H1 (cell line): ENCODE measurements around the gene PMM2. TPM values are rescaled to one million over a fixed set of nuclear protein-coding genes. Genes with fewer than 3 reads are reported as not detected.

ENCODE experiments used
- CTCF ChIA-PET: fragments of 300-600 bp; sonication (Branson Sonifier 250); formaldehyde crosslinking; loops from one replicate; lab custom pipeline; 2021; ENCODE audit not compliant: partially characterized antibody; lab: Charles Lee
- POLR2A ChIA-PET: fragments of 300-600 bp; sonication (Branson Sonifier 250); formaldehyde crosslinking; loops from one replicate; lab custom pipeline; 2021; ENCODE audit warnings: inconsistent platforms; ENCODE audit not compliant: partially characterized antibody; lab: Charles Lee
- DNase-seq, 2 experiments: peaks; one replicate each; pipeline versions ENCODE4 v3.0.0 to v3.0.0-alpha.2; 2010 to 2022; ENCODE audit warnings: low spot score in 2 of 2, low read depth in 1 of 2, mixed read lengths in 1 of 2
- FAIRE-seq: peaks from 2 replicates; lab custom pipeline; 2011; peaks lifted over from hg19 to GRCh38; lab: Jason Lieb, UNC
- H2AFZ ChIP-seq: 2 replicates; pipeline ENCODE4 v1.8.1; 2012; ENCODE audit warnings: low read length, inconsistent platforms
- H2AK5ac ChIP-seq: 2 replicates; pipeline ENCODE4 v1.6.1; 2013; ENCODE audit warnings: low read depth, low read length
- H2BK120ac ChIP-seq: replicated peaks from 2 replicates; pipeline ENCODE3; 2013; ENCODE audit warnings: low read depth, low read length, inconsistent platforms
- H2BK12ac ChIP-seq: 2 replicates; pipeline ENCODE4 v1.6.1; 2013; ENCODE audit warnings: low read depth, low read length
- H2BK15ac ChIP-seq: 2 replicates; pipeline ENCODE4 v1.6.1; 2013; ENCODE audit warnings: low read length
- H2BK20ac ChIP-seq: 2 replicates; pipeline ENCODE4 v1.6.1; 2013; ENCODE audit warnings: low read length
- H2BK5ac ChIP-seq: 2 replicates; pipeline ENCODE4 v1.6.1; 2013; ENCODE audit warnings: low read depth, low read length
- H3K14ac ChIP-seq: 2 replicates; pipeline ENCODE4 v1.6.1; 2013; ENCODE audit warnings: inconsistent platforms; ENCODE audit not compliant: insufficient read length
- H3K18ac ChIP-seq: 2 replicates; pipeline ENCODE4 v1.6.1; 2013; ENCODE audit warnings: low read length; ENCODE audit errors: extremely low read depth
- H3K23ac ChIP-seq: 2 replicates; pipeline ENCODE4 v1.6.1; 2013; ENCODE audit warnings: inconsistent platforms; ENCODE audit not compliant: insufficient read length
- H3K23me2 ChIP-seq: 2 replicates; pipeline ENCODE4 v1.6.1; 2013; ENCODE audit warnings: low read depth, low read length
- H3K27ac ChIP-seq: 2 replicates; pipeline ENCODE4 v1.6.1; 2011; ENCODE audit warnings: low read depth, low read length, inconsistent platforms
- H3K27me3 ChIP-seq, 4 experiments: replicated peaks in 1 of 4; 1 replicate in 1 of 4; 2 replicates in 3 of 4; pipeline versions ENCODE4 v1.6.1 to v1.8.1; 2011 to 2013; ENCODE audit warnings: low read length in 3 of 4, mild to moderate bottlenecking in 3 of 4, inconsistent platforms in 2 of 4, mixed read lengths in 2 of 4, moderate library complexity in 1 of 4; ENCODE audit not compliant: control insufficient read depth in 3 of 4, insufficient read depth in 3 of 4; ENCODE audit errors: extremely low read depth in 1 of 4
- H3K36me3 ChIP-seq, 4 experiments: 2 replicates each; pipeline versions ENCODE4 v1.6.1 to v1.8.1; 2011 to 2013; ENCODE audit warnings: mild to moderate bottlenecking in 4 of 4, low read length in 3 of 4, moderate library complexity in 2 of 4, control low read depth in 1 of 4, inconsistent platforms in 1 of 4; ENCODE audit not compliant: insufficient read depth in 4 of 4, control insufficient read depth in 2 of 4
- H3K4ac ChIP-seq: replicated peaks from 2 replicates; pipeline ENCODE3; 2013; ENCODE audit warnings: low read length, low read depth, mixed read lengths, inconsistent platforms; ENCODE audit not compliant: insufficient read length
- H3K4me1 ChIP-seq, 4 experiments: replicated peaks in 1 of 4; 1 replicate in 1 of 4; 2 replicates in 3 of 4; pipeline versions ENCODE4 v1.6.1 to v1.8.1; 2011 to 2013; ENCODE audit warnings: low read length in 3 of 4, inconsistent platforms in 2 of 4, mixed read lengths in 1 of 4; ENCODE audit not compliant: insufficient read depth in 4 of 4, control insufficient read depth in 3 of 4
- H3K4me2 ChIP-seq, 2 experiments: 2 replicates each; pipeline versions ENCODE4 v1.6.1 to v1.8.1; 2011 to 2013; ENCODE audit warnings: low read depth in 2 of 2, low read length in 2 of 2, control low read depth in 1 of 2, inconsistent platforms in 1 of 2, mild to moderate bottlenecking in 1 of 2; ENCODE audit not compliant: insufficient read depth in 1 of 2
- H3K4me3 ChIP-seq, 4 experiments: fragments of 200-600, 300-600 bp in 1 of 4; sonication (generic), shearing (Covaris generic), sonication (Bioruptor Twin) in 1 of 4; 2 replicates each; pipeline versions ENCODE4 v1.5.1 to v1.8.1; 2011 to 2016; ENCODE audit warnings: low read length in 4 of 4, low read depth in 3 of 4, control low read depth in 2 of 4, inconsistent platforms in 2 of 4, mild to moderate bottlenecking in 2 of 4, mixed read lengths in 1 of 4, moderate library complexity in 1 of 4; ENCODE audit not compliant: insufficient read depth in 2 of 4; ENCODE audit errors: extremely low read depth in 1 of 4
- H3K56ac ChIP-seq: replicated peaks from 2 replicates; pipeline ENCODE3; 2013; ENCODE audit warnings: low read depth, mild to moderate bottlenecking, mixed read lengths, low read length, inconsistent platforms; ENCODE audit not compliant: insufficient read length
- H3K79me1 ChIP-seq: 2 replicates; pipeline ENCODE4 v1.6.1; 2013; ENCODE audit warnings: low read depth, low read length, control low read depth
- H3K79me2 ChIP-seq, 2 experiments: 2 replicates each; pipeline versions ENCODE4 v1.6.1 to v1.8.1; 2012 to 2013; ENCODE audit warnings: low read length in 2 of 2, mild to moderate bottlenecking in 2 of 2, inconsistent platforms in 1 of 2; ENCODE audit not compliant: insufficient read depth in 2 of 2, control insufficient read depth in 1 of 2
- H3K9ac ChIP-seq, 4 experiments: replicated peaks in 1 of 4; 1 replicate in 1 of 4; 2 replicates in 3 of 4; pipeline versions ENCODE4 v1.6.1 to v1.8.1; 2011 to 2013; ENCODE audit warnings: low read depth in 3 of 4, low read length in 3 of 4, control low read depth in 2 of 4, mild to moderate bottlenecking in 2 of 4, moderate library complexity in 2 of 4, inconsistent platforms in 1 of 4; ENCODE audit errors: extremely low read depth in 1 of 4
- H3K9me3 ChIP-seq, 2 experiments: 2 replicates each; pipeline versions ENCODE4 v1.6.1 to v1.8.1; 2012 to 2013; ENCODE audit warnings: mild to moderate bottlenecking in 2 of 2, moderate library complexity in 2 of 2, control low read depth in 1 of 2, inconsistent platforms in 1 of 2, low read depth in 1 of 2, low read length in 1 of 2, mixed read lengths in 1 of 2; ENCODE audit not compliant: insufficient read depth in 2 of 2
- H4K20me1 ChIP-seq, 2 experiments: replicated peaks in 1 of 2; 2 replicates each; pipeline versions ENCODE3 to v1.8.1; 2011 to 2013; ENCODE audit warnings: inconsistent platforms in 2 of 2, low read length in 2 of 2, mild to moderate bottlenecking in 1 of 2; ENCODE audit not compliant: insufficient read depth in 2 of 2, control insufficient read depth in 1 of 2
- H4K5ac ChIP-seq: 2 replicates; pipeline ENCODE4 v1.6.1; 2013; ENCODE audit warnings: low read length, low read depth, mixed read lengths, inconsistent platforms; ENCODE audit not compliant: insufficient read length
- H4K8ac ChIP-seq: 2 replicates; pipeline ENCODE4 v1.8.0; 2013; ENCODE audit warnings: mild to moderate bottlenecking, moderate library complexity, low read length, inconsistent platforms; ENCODE audit not compliant: insufficient read depth; ENCODE audit errors: extremely low read depth
- H4K91ac ChIP-seq: replicated peaks from 2 replicates; pipeline ENCODE3; 2013; ENCODE audit warnings: low read length, mixed read lengths, inconsistent platforms; ENCODE audit not compliant: insufficient read length
- BACH1 ChIP-seq: IDR thresholded peaks from 2 replicates; pipeline ENCODE4 v1.6.1; 2012; ENCODE audit warnings: low read length, improper control_type of control experiment
- CEBPB ChIP-seq: IDR thresholded peaks from 2 replicates; pipeline ENCODE4 v1.6.1; 2012; ENCODE audit warnings: low read depth, low read length
- CTBP2 ChIP-seq: IDR thresholded peaks from 2 replicates; pipeline ENCODE4 v1.7.0; 2011; ENCODE audit warnings: borderline replicate concordance, mild to moderate bottlenecking, moderate library complexity, mixed read lengths, low read length; ENCODE audit not compliant: insufficient read depth, insufficient read length
- POLR2AphosphoS5 ChIP-seq: IDR thresholded peaks from 2 replicates; pipeline ENCODE4 v1.6.1; 2011; ENCODE audit warnings: low read depth, low read length
- SIRT6 ChIP-seq: IDR thresholded peaks from one replicate; pipeline ENCODE4 v1.7.1; 2012; ENCODE audit warnings: low read length, inconsistent platforms
- TAF7 ChIP-seq: optimal IDR thresholded peaks from 2 replicates; pipeline ENCODE3; 2011; ENCODE audit warnings: low read depth, mild to moderate bottlenecking, inconsistent platforms, low read length, moderate library complexity, borderline replicate concordance
- WGBS, 2 experiments: shearing (Covaris generic) in 1 of 2; methylation state at CpG; one replicate each; pipeline versions ENCODE4 v1.1.6 to v1.1.7; 2013 to 2015; ENCODE audit warnings: low lambda C conversion rate in 2 of 2, mixed read lengths in 2 of 2, inconsistent platforms in 1 of 2, low coverage in 1 of 2, missing lambda C conversion rate in 1 of 2; ENCODE audit not compliant: insufficient replicate concordance in 2 of 2, insufficient coverage in 1 of 2, insufficient read length in 1 of 2; ENCODE audit errors: extremely low coverage in 1 of 2, missing lambda C conversion rate in 1 of 2; 5-methylcytosine and 5-hydroxymethylcytosine counted together
- polyA plus RNA-seq, 7 experiments: library from polyadenylated mRNA; depleted of rRNA in 3 of 7; stranded (reverse) in 5 of 7; unstranded in 2 of 7; fragments of >200 nt in 5 of 7; fragments of 200-250 nt in 2 of 7; gene quantifications; 1 replicate in 5 of 7; 2 replicates in 1 of 7; 4 replicates in 1 of 7; pipeline versions ENCODE4 v1.2.1 to v1.2.3, GENCODE V29; 2011 to 2013; ENCODE audit warnings: missing spikeins in 2 of 7, mixed read lengths in 2 of 7
- total RNA-seq: library from RNA; stranded (reverse); fragmentation: NEBNext Ultra II Directional; extraction: Animal tissue kit (Norgen Biotek cat#: 25700); gene quantifications from 2 replicates; pipeline ENCODE4 v1.2.1, GENCODE V29; 2021
- TF ChIP-seq, protein P1 (sequence below): IDR thresholded peaks from 2 replicates; pipeline ENCODE4 v1.6.1; 2011; ENCODE audit warnings: low read depth, mild to moderate bottlenecking, low read length; ENCODE audit not compliant: insufficient read depth

The PMM2 gene
- total and polyA plus RNA-seq, 2 of the 8 experiments (the other 6 are each of a cell fraction or from before 2014, with no cell fraction given), result 26.2 to 49.4 TPM

DNA sequence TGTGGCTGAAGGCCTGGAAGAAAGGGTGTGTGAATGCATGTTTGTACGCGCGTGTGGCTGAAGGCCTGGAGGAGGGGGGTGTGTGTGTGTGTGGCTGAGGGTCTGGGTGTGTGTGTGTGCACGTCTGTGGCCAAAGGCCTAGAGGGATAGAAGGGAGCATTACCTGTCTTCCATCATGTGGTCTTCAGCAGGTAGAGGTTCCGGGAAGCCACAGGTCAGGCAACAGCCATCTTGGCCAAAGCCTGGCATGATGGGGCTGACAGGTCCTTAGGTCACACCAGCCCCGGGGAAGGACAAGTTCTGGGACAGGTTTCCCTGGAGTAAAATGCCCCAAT is 89.8 kb downstream of the PMM2 start:
- H3K27ac ChIP-seq, result no peak overlapping the region

More for the DNA sequence above, 89.8 kb downstream of the PMM2 start:
- Histone ChIP-seq H2AK5ac (0 out of 2 replicates have a peak overlapping the region, but pooled peaks have one; percentile 53), H2AFZ (no peak overlapping the region), H4K5ac (no peak overlapping the region), H2BK20ac (no peak overlapping the region), H3K27me3 (no peaks in the 10 kb centered on the region), H3K14ac (no peak overlapping the region), H4K8ac (no peak overlapping the region; the same call in 1 of the 2 replicates), H3K4me1 (peaks cover 0 to 17% (median 9%) of the 10 kb centered on the region in 4 experiments; a peak in 5 of 7 replicates), H3K23ac (no peak overlapping the region), H3K23me2 (no peaks in the 10 kb centered on the region), H2BK120ac (no peak overlapping the region), H3K79me2 (no peaks in the 10 kb centered on the region), H3K9ac (no peak overlapping the region), H2BK12ac (no peak overlapping the region), H4K20me1 (peaks cover 2 to 13% of the 10 kb centered on the region in 2 experiments), H3K36me3 (peaks cover 8 to 21% (median 12%) of the 10 kb centered on the region in 4 experiments; a peak in 7 of 8 replicates), H3K4ac (no peak overlapping the region), H3K18ac (no peak overlapping the region), H3K4me2 (no peak overlapping the region), H3K79me1 (no peaks in the 10 kb centered on the region), H2BK5ac (no peak overlapping the region; the same call in 1 of the 2 replicates), H3K4me3 (no peak overlapping the region), H2BK15ac (no peak overlapping the region), H4K91ac (no peak overlapping the region), H3K56ac (no peak overlapping the region), H3K9me3 (no peaks in the 10 kb centered on the region)
- FAIRE-seq (no peak), DNase-seq (no peak)
- TF ChIP-seq TAF7, result no peak
- 0 out of 2 replicates have a peak, but pooled peaks have one; percentile 58 for TF ChIP-seq POLR2AphosphoS5
- no peak for TF ChIP-seq SIRT6
- TF ChIP-seq CTBP2, result no peak
- TF ChIP-seq CEBPB, result no peak
- TF ChIP-seq, protein P1, sequence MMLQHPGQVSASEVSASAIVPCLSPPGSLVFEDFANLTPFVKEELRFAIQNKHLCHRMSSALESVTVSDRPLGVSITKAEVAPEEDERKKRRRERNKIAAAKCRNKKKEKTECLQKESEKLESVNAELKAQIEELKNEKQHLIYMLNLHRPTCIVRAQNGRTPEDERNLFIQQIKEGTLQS, result no peak
- TF ChIP-seq BACH1, result no peak
- 94% methylated on average over 6 of the region's 6 CpGs; no CpG with 5 or more reads in 1 of the 2 experiments for WGBS, 2 experiments
- ChIA-PET CTCF (interaction anchor here (0.8 to 4.0 kb wide), 3 partner anchors 10 to 230 kb away, joined by 3 to 14 read pairs (median 6); no protein-coding TSS in a partner anchor), POLR2A (interaction anchor here (0.7 to 29.1 kb wide), 3 partner anchors 11 to 55 kb away, joined by 3 to 456 read pairs (median 6); partner anchors contain the start of gene CARHSP1)
